Neuronal stem cell (in vitro differentiated cells): ENCODE results near the gene FAM81A.

Experiments used
- DNase-seq: peaks from one replicate; pipeline ENCODE4 v3.0.0-alpha.2; 2013; ENCODE audit warnings: low spot score
- H2AFZ ChIP-seq: one replicate; pipeline ENCODE4 v1.6.1; 2013; ENCODE audit warnings: mild to moderate bottlenecking, low read length, inconsistent platforms
- H2AK5ac ChIP-seq: 2 replicates; pipeline ENCODE4 v1.6.1; 2013; ENCODE audit warnings: low read depth, mild to moderate bottlenecking, inconsistent platforms, low read length, moderate library complexity, mixed read lengths
- H2BK120ac ChIP-seq: 2 replicates; pipeline ENCODE4 v1.6.1; 2013; ENCODE audit warnings: low read depth, mild to moderate bottlenecking, inconsistent platforms, low read length, moderate library complexity, mixed read lengths
- H2BK12ac ChIP-seq: one replicate; pipeline ENCODE4 v1.6.1; 2013; ENCODE audit warnings: low read length, inconsistent platforms
- H2BK15ac ChIP-seq: 2 replicates; pipeline ENCODE4 v1.6.1; 2013; ENCODE audit warnings: mild to moderate bottlenecking, low read length, inconsistent platforms, mixed read lengths
- H2BK5ac ChIP-seq: one replicate; pipeline ENCODE4 v1.6.1; 2013; ENCODE audit warnings: inconsistent platforms, mild to moderate bottlenecking, low read length, moderate library complexity
- H3K14ac ChIP-seq: one replicate; pipeline ENCODE4 v1.6.1; 2013; ENCODE audit warnings: low read length, inconsistent platforms
- H3K18ac ChIP-seq: 2 replicates; pipeline ENCODE4 v1.6.1; 2013; ENCODE audit warnings: low read length, inconsistent platforms
- H3K23ac ChIP-seq: 2 replicates; pipeline ENCODE4 v1.6.1; 2013; ENCODE audit warnings: low read depth, mild to moderate bottlenecking, mixed read lengths, low read length, inconsistent platforms; ENCODE audit not compliant: poor library complexity
- H3K27ac ChIP-seq: replicated peaks from 3 replicates; pipeline ENCODE4 v1.5.1; 2013; ENCODE audit warnings: low read length, inconsistent platforms
- H3K27me3 ChIP-seq, 3 experiments: 2 replicates each; pipeline ENCODE4 v1.6.1; 2013; ENCODE audit warnings: low read length in 3 of 3, mild to moderate bottlenecking in 2 of 3, inconsistent platforms in 1 of 3, low read depth in 1 of 3, mixed read lengths in 1 of 3, moderate library complexity in 1 of 3; ENCODE audit not compliant: control insufficient read depth in 3 of 3, insufficient read depth in 3 of 3
- H3K36me3 ChIP-seq, 2 donors: replicated peaks in 1 of 2; 2 replicates each; pipeline ENCODE4 v1.6.1; 2013; ENCODE audit warnings: low read length in 2 of 2; ENCODE audit not compliant: control insufficient read depth in 2 of 2, insufficient read depth in 2 of 2
- H3K4ac ChIP-seq: 2 replicates; pipeline ENCODE4 v1.6.1; 2013; ENCODE audit warnings: inconsistent platforms, mild to moderate bottlenecking, low read length, moderate library complexity
- H3K4me1 ChIP-seq, 2 donors: 1 replicate in 1 of 2; 2 replicates in 1 of 2; pipeline ENCODE4 v1.6.1; 2013; ENCODE audit warnings: low read length in 2 of 2, low read depth in 1 of 2; ENCODE audit not compliant: control insufficient read depth in 2 of 2, insufficient read depth in 1 of 2
- H3K4me2 ChIP-seq: one replicate; pipeline ENCODE4 v1.6.1; 2013; ENCODE audit warnings: mild to moderate bottlenecking, low read length, inconsistent platforms; ENCODE audit not compliant: insufficient read depth, poor library complexity, severe bottlenecking
- H3K4me3 ChIP-seq, 2 donors: 2 replicates each; pipeline ENCODE4 v1.5.1; 2013; ENCODE audit warnings: low read length in 2 of 2, mild to moderate bottlenecking in 2 of 2, inconsistent platforms in 1 of 2, moderate library complexity in 1 of 2
- H3K79me1 ChIP-seq: one replicate; pipeline ENCODE4 v1.6.1; 2013; ENCODE audit warnings: low read depth, mild to moderate bottlenecking, inconsistent platforms, low read length, moderate library complexity
- H3K9ac ChIP-seq: one replicate; pipeline ENCODE4 v1.6.1; 2013; ENCODE audit warnings: mild to moderate bottlenecking, low read depth, low read length, inconsistent platforms; ENCODE audit not compliant: poor library complexity
- H3K9me3 ChIP-seq, 2 donors: replicated peaks in 1 of 2; 2 replicates each; pipeline versions ENCODE3 to v1.6.1; 2013; ENCODE audit warnings: low read length in 2 of 2, mild to moderate bottlenecking in 2 of 2, inconsistent platforms in 1 of 2, low read depth in 1 of 2, mixed read lengths in 1 of 2, moderate library complexity in 1 of 2; ENCODE audit not compliant: control insufficient read depth in 2 of 2, insufficient read depth in 1 of 2
- H4K8ac ChIP-seq: one replicate; pipeline ENCODE4 v1.6.1; 2013; ENCODE audit warnings: low read depth, mild to moderate bottlenecking, inconsistent platforms, low read length, moderate library complexity
- H4K91ac ChIP-seq: one replicate; pipeline ENCODE4 v1.6.1; 2013; ENCODE audit warnings: low read length, low read depth, mild to moderate bottlenecking, inconsistent platforms; ENCODE audit not compliant: poor library complexity
- WGBS, 2 donors: extraction: QIAGEN DNeasy Blood & Tissue Kit; methylation state at CpG; one replicate each; pipeline ENCODE4 v1.1.7; 2013; ENCODE audit warnings: missing lambda C conversion rate in 2 of 2, mixed read lengths in 1 of 2; ENCODE audit not compliant: insufficient read length in 2 of 2, insufficient replicate concordance in 1 of 2; ENCODE audit errors: extremely low coverage in 2 of 2; 5-methylcytosine and 5-hydroxymethylcytosine counted together

Gene FAM81A

GRCh38 chr15:59416816-59417215 is 21.2 kb upstream of the FAM81A start:
- no peak overlapping the region for H3K14ac ChIP-seq
- H3K9me3 ChIP-seq: no peaks in the 10 kb centered on the region

GRCh38 chr15:59419170-59419569 is 18.8 kb upstream of the FAM81A start:
- Histone ChIP-seq H3K4ac (no peak overlapping the region), H4K8ac (no peak overlapping the region), H2BK15ac (no peak overlapping the region), H3K18ac (no peak overlapping the region), H3K4me2 (no peak overlapping the region), H3K36me3 (no peaks in the 10 kb centered on the region), H3K9me3 (no peaks in the 10 kb centered on the region), H3K23ac (no peak overlapping the region), H3K4me1 (no peaks in the 10 kb centered on the region), H3K14ac (no peak overlapping the region), H4K91ac (no peak overlapping the region), H3K79me1 (no peaks in the 10 kb centered on the region), H2BK5ac (no peak overlapping the region), H3K27ac (no peak overlapping the region), H3K9ac (no peak overlapping the region), H2BK120ac (no peak overlapping the region), H2BK12ac (no peak overlapping the region), H3K4me3 (no peak overlapping the region), H2AK5ac (no peak overlapping the region), H3K27me3 (peaks cover 0 to 7% (median 0%) of the 10 kb centered on the region in 3 experiments), H2AFZ (no peak overlapping the region)
- WGBS, 2 donors: no CpG with 5 or more reads among the region's 1 CpG
- no peak for DNase-seq

More at GRCh38 chr15:59416816-59417215, 21.2 kb upstream of the FAM81A start:
- H4K8ac ChIP-seq: no peak overlapping the region
- H3K4me3 ChIP-seq: no peak overlapping the region
- no peak overlapping the region for H2BK15ac ChIP-seq
- H2BK5ac ChIP-seq: no peak overlapping the region
- no peak for DNase-seq
- no peak overlapping the region for H3K27ac ChIP-seq
- no peak overlapping the region for H3K4me2 ChIP-seq
- no peaks in the 10 kb centered on the region for H3K36me3 ChIP-seq
- no peak overlapping the region for H2BK12ac ChIP-seq
- no peak overlapping the region for H2AFZ ChIP-seq
- no peak overlapping the region for H4K91ac ChIP-seq
- no peak overlapping the region for H2AK5ac ChIP-seq
- peaks cover 0 to 15% (median 0%) of the 10 kb centered on the region in 3 experiments for H3K27me3 ChIP-seq
- no peaks in the 10 kb centered on the region for H3K79me1 ChIP-seq
- no peak overlapping the region for H3K9ac ChIP-seq
- no peak overlapping the region for H3K4ac ChIP-seq
- H3K18ac ChIP-seq: no peak overlapping the region
- no peak overlapping the region for H2BK120ac ChIP-seq
- no peak overlapping the region for H3K23ac ChIP-seq
- WGBS, 2 donors: no CpG with 5 or more reads among the region's 4 CpGs
- H3K4me1 ChIP-seq: no peaks in the 10 kb centered on the region

- H3K36me3 ChIP-seq: no peaks in the 10 kb centered on the region
- no peak overlapping the region for H3K18ac ChIP-seq
- H3K4me2 ChIP-seq: no peak overlapping the region
- no peak overlapping the region for H2AK5ac ChIP-seq
- DNase-seq: no peak
- H2BK12ac ChIP-seq: no peak overlapping the region
- no peak overlapping the region for H4K91ac ChIP-seq
- H3K14ac ChIP-seq: no peak overlapping the region
- H3K23ac ChIP-seq: no peak overlapping the region
- no peak overlapping the region for H2BK15ac ChIP-seq
- H2BK120ac ChIP-seq: no peak overlapping the region
- WGBS, 2 donors: no CpG with 5 or more reads among the region's 3 CpGs
- no peaks in the 10 kb centered on the region for H3K79me1 ChIP-seq
- no peak overlapping the region for H2BK5ac ChIP-seq
- H2AFZ ChIP-seq: no peak overlapping the region
- H3K4me1 ChIP-seq: no peaks in the 10 kb centered on the region
- peaks cover 0 to 7% (median 0%) of the 10 kb centered on the region in 3 experiments for H3K27me3 ChIP-seq
- H3K4me3 ChIP-seq: no peak overlapping the region
- no peaks in the 10 kb centered on the region for H3K9me3 ChIP-seq
- no peak overlapping the region for H3K27ac ChIP-seq
- no peak overlapping the region for H4K8ac ChIP-seq
- H3K4ac ChIP-seq: no peak overlapping the region
- no peak overlapping the region for H3K9ac ChIP-seq
Measured at GRCh38 chr15:59420108-59420507, 17.9 kb upstream of the FAM81A start.

GRCh38 chr15:59420986-59421618 is 16.9 kb upstream of the FAM81A start:
- WGBS, 2 donors: no CpG with 5 or more reads among the region's 16 CpGs
- no peaks in the 10 kb centered on the region for H3K9me3 ChIP-seq
- H3K18ac ChIP-seq: no peak overlapping the region
- no peak overlapping the region for H3K14ac ChIP-seq
- H2AK5ac ChIP-seq: no peak overlapping the region
- H2BK12ac ChIP-seq: no peak overlapping the region
- H3K27ac ChIP-seq: no peak overlapping the region
- H3K4me3 ChIP-seq: no peak overlapping the region
- no peak for DNase-seq
- no peak overlapping the region for H3K23ac ChIP-seq
- no peak overlapping the region for H3K4ac ChIP-seq
- H3K4me2 ChIP-seq: no peak overlapping the region
- no peaks in the 10 kb centered on the region for H3K36me3 ChIP-seq
- H2BK120ac ChIP-seq: no peak overlapping the region
- H2AFZ ChIP-seq: no peak overlapping the region
- H3K27me3 ChIP-seq: peaks cover 0 to 6% (median 0%) of the 10 kb centered on the region in 3 experiments
- no peak overlapping the region for H3K9ac ChIP-seq
- H4K91ac ChIP-seq: no peak overlapping the region
- no peaks in the 10 kb centered on the region for H3K79me1 ChIP-seq
- no peak overlapping the region for H4K8ac ChIP-seq
- no peak overlapping the region for H2BK15ac ChIP-seq
- H3K4me1 ChIP-seq: no peaks in the 10 kb centered on the region
- no peak overlapping the region for H2BK5ac ChIP-seq
